Fibroblast of skin of left quadriceps (primary cell): ENCODE measurements around the gene DNAH3.
"Not testable (repeated sequence)": the region's sequence is repeated elsewhere in the genome, so short reads cannot be mapped to it uniquely, and the experiment has no call there.

Source experiments
- DNase-seq, 2 experiments: peaks; one replicate each; pipeline ENCODE4 v3.0.0-alpha.2; 2013; ENCODE audit warnings: low read depth in 2 of 2

The DNAH3 gene

GRCh38 chr16:21120976-21121520 is 29.6 kb downstream of the DNAH3 start:
- DNase-seq = no peak

DNA sequence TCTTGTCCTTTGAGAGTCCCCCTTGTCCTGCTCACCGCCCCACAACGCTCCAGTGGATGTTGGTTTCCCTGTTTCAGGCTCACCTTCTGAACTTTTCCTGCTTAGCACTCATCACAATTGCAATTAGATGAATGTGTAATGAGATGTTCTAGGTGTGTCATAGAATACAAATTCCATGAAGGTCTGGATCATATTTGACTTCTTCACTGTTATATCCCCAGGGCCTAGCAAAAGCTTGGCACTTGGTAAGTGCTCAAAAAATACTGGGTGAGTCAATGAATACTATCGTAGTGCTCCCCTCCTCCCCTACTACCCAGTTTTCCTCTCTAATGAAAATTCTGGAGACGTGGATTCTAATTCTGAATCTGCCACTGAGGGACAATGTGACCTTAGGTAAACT is 33.1 kb downstream of the DNAH3 start:
- no peak for DNase-seq

DNA sequence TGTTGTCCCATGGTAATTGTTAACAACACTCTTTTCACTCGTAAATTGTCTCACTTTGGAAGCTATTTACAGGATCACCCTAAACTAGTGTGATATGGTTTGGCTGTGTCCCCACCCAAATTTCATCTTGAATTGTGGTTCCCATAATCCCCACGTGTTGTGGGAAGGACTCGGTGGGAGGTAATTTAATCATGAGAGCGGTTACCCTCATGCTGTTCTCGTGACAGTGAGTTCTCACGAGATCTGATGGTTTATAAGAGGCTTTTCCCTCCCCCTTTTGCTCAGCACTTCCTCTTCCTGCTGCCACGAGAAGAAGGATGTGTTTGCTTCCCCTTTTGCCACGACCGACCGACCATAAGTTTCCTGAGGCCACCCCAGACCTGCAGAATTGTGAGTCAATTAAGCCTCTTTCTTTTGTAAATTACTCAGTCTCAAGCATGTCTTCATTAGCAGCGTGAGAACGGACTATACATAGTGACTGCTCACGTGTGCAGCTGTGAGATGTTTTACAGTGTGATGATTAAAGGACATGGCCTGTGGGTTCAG is 34.4 kb downstream of the DNAH3 start:
- no peak for DNase-seq

DNA sequence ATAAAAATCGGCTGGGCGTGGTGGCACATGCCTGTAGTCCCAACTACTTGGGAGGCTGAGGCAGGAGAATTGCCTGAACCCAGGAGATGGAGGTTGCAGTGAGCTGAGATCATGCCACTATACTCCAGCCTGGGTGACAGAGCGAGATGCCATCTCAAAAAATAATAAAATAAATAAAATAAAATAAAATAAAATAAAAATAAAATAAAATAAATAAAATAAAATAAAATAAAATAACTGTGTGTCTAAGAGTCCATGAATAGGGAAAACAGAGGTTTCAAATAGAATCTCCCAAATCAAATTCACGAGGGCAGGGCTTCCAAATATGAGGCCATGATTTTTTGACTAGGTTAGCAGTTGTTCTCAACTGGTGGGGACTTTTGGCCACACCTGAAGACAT is 35.1 kb downstream of the DNAH3 start:
- not testable (repeated sequence) for DNase-seq

GRCh38 chr16:21103941-21104860 is 46.4 kb downstream of the DNAH3 start:
- DNase-seq = peak; percentile 26 to 36

DNA sequence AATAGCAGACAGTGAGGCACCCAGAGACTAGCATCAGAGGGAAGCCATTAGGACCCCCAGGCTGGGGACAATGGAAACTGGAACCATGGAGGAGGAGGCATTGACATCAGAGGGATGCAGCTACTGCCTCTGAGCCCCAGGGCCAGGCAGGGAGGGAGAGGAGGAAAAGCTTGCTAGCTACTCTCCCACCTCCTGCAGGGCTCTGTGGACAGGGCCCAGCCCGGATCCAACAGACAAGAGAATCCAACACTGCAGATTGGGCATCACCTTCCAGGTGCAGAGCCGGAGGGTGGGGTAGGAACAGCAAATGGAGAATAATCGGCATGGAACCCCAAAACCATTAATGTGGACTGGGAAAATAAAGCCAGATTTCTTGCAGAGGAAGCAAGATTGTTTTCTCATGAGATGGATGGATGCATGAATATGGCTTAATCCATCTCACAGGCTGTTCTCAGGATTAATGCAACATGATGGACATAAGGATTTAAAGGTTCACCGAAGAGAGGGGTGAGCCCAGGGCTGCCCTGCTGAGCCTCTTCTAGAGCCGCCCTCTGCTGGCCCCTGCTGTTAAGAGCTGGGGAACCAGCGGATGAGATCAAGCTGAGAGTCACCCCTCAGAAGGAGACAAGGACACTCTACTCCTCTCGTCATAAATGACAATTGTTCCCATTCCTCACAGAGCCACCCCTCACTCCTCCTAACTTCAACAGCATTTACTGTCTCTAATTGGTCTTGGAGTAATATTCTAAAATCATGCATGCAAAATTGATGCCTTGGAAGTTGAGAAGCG is 48.8 kb downstream of the DNAH3 start:
- DNase-seq = no peak

GRCh38 chr16:21100447-21100846 is 50.2 kb downstream of the DNAH3 start:
- DNase-seq = peak; percentile 74

- DNase-seq = peak; percentile 26 to 39
Observed at GRCh38 chr16:21097151-21097550, 53.5 kb downstream of the DNAH3 start.

GRCh38 chr16:21094719-21095118 is 55.9 kb downstream of the DNAH3 start:
- DNase-seq = not testable (repeated sequence)

DNA sequence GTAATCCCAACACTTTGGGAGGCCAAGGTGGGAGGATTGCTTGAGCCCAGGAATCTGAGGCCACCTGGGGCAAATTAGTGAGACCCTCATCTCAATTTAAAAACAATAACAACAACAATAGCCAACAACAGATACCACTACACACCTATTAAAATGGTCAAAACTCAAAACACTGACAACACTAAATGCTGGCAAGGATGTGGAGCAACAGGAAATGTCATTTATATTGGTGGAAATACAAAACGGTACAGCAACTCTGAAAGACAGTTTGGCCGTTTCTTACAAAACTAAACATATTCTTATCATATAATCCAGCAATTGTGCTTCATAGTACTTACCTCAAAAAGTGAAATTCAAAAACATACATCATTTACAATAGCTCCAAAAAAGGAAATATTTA is 57.7 kb downstream of the DNAH3 start:
- DNase-seq = no peak

- no peak for DNase-seq
Observed at GRCh38 chr16:21088646-21089538, 61.8 kb downstream of the DNAH3 start.

DNA sequence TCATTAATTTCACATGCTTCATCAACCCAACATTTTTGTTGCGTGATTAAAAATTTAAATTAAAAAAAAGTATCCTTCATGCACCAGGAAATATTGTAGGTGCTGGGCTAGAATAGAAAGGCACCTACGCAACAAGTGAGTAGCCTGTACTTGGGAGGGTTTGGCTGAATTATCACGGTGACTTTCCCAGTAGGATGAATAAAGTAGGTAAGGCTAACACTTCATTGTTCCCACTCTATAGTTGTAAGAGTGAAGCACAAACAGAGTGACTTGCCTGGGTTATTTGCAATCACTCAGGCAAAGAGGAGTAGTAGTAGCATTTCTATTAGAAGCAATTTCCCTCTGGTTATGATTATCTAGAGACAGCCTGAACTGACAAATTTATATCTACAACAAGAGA is 62.5 kb downstream of the DNAH3 start:
- no peak for DNase-seq

- DNase-seq = no peak
Observed at GRCh38 chr16:21084631-21085225, 65.9 kb downstream of the DNAH3 start.

DNA sequence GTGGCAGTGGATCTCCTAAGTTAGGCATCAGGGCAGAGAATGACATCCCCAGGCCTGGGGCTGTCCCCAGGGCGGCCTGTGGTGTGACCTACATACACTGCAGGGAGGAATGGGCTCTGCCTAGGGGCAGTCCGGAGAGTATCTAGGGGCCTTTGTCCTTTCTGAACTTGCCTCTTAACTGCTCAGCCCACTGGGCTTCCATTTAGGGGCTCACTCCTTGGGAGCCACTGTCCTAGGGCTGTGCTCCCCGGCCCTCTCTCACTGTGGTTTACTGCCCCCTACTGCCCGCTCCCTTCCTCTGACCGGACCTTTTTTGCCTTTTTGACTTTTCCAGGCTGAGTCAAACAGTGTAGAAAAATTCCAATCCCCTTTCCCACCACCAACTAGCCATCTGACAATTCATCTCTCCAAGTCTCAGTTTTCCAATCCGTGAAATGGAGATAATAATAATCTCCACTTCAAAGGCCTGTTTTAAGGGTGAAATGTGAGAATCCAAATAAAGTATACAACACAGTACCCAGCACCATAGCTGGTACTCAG is 66.8 kb downstream of the DNAH3 start:
- DNase-seq = peak; percentile 17

DNA sequence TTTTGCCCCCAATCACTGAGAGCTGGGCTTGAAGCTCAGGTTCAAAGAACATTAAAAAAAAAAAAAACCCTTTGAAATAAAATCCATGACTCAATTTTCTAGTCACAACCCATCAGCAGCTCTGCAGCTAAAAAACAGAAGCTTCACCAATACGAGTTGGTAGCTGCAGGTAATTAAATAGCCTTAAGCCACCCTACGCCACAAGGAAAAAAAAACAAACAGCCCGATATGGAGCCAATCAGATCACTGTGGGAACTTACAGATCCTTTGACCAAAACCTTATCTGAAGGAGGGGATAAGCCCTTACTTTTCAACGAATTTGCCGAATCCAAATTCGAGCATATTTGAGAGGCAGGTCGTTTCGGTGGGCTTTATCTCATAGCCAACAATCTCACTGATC is 69.3 kb downstream of the DNAH3 start:
- no peak for DNase-seq

DNA sequence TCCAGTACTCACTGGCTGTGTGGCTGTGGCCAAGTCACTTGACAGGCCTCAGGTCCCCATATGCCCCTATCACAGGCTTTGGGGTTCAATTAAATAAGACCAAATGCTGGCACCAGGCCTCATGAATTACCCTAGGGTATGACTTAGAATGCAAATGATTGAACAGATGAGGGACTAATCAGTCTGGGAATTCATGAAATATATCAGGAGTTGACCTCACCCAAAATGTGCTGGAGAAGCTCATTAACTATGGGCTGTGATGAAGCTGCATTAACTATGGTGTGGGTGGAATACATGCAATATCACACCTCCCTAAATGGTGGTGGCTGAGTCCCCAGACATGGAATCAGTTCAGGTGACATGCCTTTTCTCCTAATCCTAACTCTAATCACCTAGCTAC is 72.1 kb downstream of the DNAH3 start:
- no peak for DNase-seq

DNA sequence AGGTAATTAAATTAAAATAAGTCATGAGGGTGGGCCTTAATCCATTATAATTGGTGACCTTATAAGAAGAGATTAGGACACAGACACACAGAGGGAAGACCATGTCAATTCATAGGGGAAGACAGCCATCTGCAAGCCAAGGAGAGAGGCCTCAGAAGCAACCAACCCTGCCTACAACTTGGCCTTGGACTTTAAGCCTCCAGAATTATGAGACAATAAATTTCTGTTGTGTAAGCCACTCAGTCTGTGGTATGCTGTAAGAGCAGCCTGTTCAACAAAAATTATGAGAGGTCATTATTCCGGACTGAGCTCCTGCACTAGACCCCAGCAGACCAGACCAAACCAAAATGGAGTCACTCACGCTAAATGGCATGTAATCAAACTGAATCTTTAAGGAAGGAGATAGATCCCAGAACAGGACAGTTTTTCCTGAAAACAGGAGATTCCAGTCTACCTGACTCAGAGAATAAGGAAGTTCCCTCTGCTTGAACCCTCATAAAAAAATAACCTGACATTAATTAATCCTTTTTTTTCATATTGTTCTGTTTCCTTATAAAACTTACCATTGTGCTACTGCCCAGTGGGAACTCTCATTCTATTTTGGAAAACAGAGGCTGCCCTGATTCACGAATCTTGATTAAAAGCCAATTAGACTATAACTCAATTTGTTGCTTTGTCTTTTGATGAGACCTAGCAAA is 74.3 kb downstream of the DNAH3 start:
- DNase-seq = no peak

GRCh38 chr16:21075252-21075651 is 75.4 kb downstream of the DNAH3 start:
- no peak for DNase-seq

GRCh38 chr16:21072976-21073375 is 77.7 kb downstream of the DNAH3 start:
- no peak for DNase-seq

- no peak for DNase-seq
Observed at GRCh38 chr16:21071741-21072140, 78.9 kb downstream of the DNAH3 start.
